Measurements from ENCODE around the gene NDUFS4. TPM values are rescaled to one million over a fixed set of nuclear protein-coding genes. Genes with fewer than 3 reads are reported as not detected.

Gene NDUFS4
- total RNA-seq, 6 donors from 2014 or later: 19.9 to 68.5 (median 51.5) TPM

GRCh38 chr5:53730943-53731342 lies 170.5 kb downstream of the NDUFS4 start:
- no peak overlapping the region for H3K27ac ChIP-seq
- H3K4me3 ChIP-seq: no peak overlapping the region
- TF ChIP-seq CTCF (IDR thresholded peaks at IDR 0.05): no peak
- TF ChIP-seq EP300 (IDR thresholded peaks at IDR 0.05): no peak
- no peak for TF ChIP-seq POLR2AphosphoS5 (IDR thresholded peaks at IDR 0.05)
- no peak for TF ChIP-seq POLR2A (IDR thresholded peaks at IDR 0.05)
- H3K9me3 ChIP-seq: no peaks in the 10 kb centered on the region
- H3K4me1 ChIP-seq: no peaks in the 10 kb centered on the region
- DNase-seq: no peak
- no peak for ATAC-seq (ENCODE audit: low FRiP score in 2 of 2)
- no peaks in the 10 kb centered on the region for H3K36me3 ChIP-seq
- 20 to 30% methylated on average over 1 of the region's 1 CpG for WGBS, 2 donors
- no peaks in the 10 kb centered on the region for H3K27me3 ChIP-seq

Other genes with a start within 250 kb of the NDUFS4 start
- gene FST, start 80.0 kb upstream of the NDUFS4 start, total RNA-seq: 1 to 10 TPM; 1.7 to 9.4 (median 3.8) TPM

Measured in upper lobe of left lung (tissue), 6 donors.